Peyer's patch (tissue), 4 donors: ENCODE measurements around the gene FILIP1. TPM values are rescaled to one million over a fixed set of nuclear protein-coding genes. Genes with fewer than 3 reads are reported as not detected.
A peak's percentile ranks its signal among the peaks of the same experiment; 100 is the strongest.

ENCODE experiments used
- DNase-seq, 3 donors: peaks; one replicate each; pipeline ENCODE4 v3.0.0-alpha.2; 2017 to 2019
- H3K27ac ChIP-seq, 4 donors: fragments of 200-600 bp; sonication (generic); one replicate each; pipeline ENCODE4 v1.5.1; 2016 to 2019
- H3K27me3 ChIP-seq, 2 donors: fragments of 200-600 bp; sonication (generic); one replicate each; pipeline ENCODE4 v1.5.1; 2019
- H3K36me3 ChIP-seq, 3 donors: fragments of 200-600 bp; sonication (generic); one replicate each; pipeline ENCODE4 v1.5.1; 2016 to 2019
- H3K4me1 ChIP-seq, 4 donors: fragments of 200-600 bp; sonication (generic); one replicate each; pipeline ENCODE4 v1.5.1; 2016 to 2019
- H3K4me3 ChIP-seq, 4 donors: fragments of 200-600 bp; sonication (generic); 1 replicate in 3 of 4; 2 replicates in 1 of 4; pipeline ENCODE4 v1.5.1; 2016 to 2019; ENCODE audit warnings: mild to moderate bottlenecking in 1 of 4
- H3K9me3 ChIP-seq, 4 donors: fragments of 200-600 bp; sonication (generic); one replicate each; pipeline ENCODE4 v1.5.1; 2016 to 2019; ENCODE audit warnings: mild to moderate bottlenecking in 1 of 4
- POLR2A ChIP-seq, 2 donors: fragments of 450-650 bp; IDR thresholded peaks; one replicate each; pipeline ENCODE4 v1.5.1; 2017; ENCODE audit warnings: antibody characterized with exemption in 2 of 2, mild to moderate bottlenecking in 2 of 2, moderate library complexity in 2 of 2
- total RNA-seq, 4 donors: library from RNA; depleted of rRNA; stranded (reverse); fragments of >200 nt; gene quantifications; one replicate each; pipeline ENCODE4 v1.1.0, GENCODE V29; 2016
- TF ChIP-seq, protein P1 (sequence below), 6 experiments: fragments of 450-650 bp in 4 of 6; fragments of 200-600 bp in 2 of 6; sonication (generic) in 1 of 6; IDR thresholded peaks; one replicate each; pipeline ENCODE4 v1.5.1; 2017 to 2019; ENCODE audit warnings: antibody characterized with exemption in 6 of 6, mild to moderate bottlenecking in 3 of 6, moderate library complexity in 1 of 6

Gene FILIP1
- total RNA-seq, 4 donors from 2014 or later = 1.1 to 7.4 (median 4.0) TPM

DNA sequence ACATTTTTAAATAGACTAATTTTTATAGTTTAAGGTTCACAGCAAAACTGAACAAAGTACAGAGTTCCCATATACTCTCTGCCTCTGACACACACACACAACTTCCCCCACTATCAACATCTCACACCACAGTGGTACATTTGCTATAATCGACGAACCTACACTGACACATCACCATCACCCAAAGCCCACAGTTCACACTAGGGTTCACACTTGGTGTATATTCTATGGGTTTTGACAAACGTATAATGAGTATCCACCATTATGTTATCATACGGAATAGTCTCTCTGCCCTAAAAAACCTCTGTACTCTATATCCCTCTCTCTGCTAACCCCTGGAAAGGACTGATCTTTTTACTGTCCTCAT lies 224.6 kb downstream of the FILIP1 start:
- DNase-seq = no peak
- H3K27me3 ChIP-seq = no peaks in the 10 kb centered on the region

DNA sequence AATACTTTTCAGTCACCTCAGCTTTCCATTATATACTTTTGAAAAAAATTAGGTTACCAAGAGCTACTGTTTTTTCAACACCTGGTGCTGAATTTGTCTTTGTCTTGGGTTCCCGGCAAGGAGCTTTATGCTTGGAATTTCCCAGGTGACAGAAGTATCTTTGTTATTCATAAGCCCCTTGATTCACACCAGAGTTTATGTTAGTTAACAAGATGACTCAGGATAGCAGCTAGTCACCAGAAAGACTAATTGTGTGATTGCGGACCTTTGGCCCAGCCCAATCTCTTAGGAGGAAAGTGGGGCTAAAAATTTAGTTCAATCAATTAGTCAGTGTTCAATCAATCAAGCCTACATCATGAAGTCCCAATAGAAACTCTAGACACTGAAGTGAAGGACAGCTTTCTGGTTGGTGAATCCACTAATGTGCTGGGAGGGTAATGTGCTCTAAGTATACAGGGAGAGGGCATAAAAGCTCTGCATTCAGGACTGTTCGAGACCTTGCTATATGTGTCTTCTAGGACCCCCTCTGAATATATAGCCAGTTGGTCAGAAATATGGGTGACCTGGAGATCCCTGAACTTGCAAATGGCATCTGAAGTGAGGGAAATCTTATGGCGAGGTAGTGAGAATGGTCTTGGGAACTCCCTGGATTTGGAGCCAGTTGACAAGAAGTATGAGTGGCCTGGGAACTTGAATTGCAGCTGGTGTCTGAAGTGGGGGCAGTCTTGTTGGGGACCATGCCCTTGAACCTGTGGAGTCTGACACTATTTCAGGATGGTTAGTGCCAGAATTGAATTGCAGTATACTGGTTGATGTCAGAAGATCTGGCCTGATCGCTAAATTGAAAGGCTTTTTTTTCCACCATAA lies 225.2 kb downstream of the FILIP1 start:
- no peaks in the 10 kb centered on the region for H3K9me3 ChIP-seq
- TF ChIP-seq, protein P1, sequence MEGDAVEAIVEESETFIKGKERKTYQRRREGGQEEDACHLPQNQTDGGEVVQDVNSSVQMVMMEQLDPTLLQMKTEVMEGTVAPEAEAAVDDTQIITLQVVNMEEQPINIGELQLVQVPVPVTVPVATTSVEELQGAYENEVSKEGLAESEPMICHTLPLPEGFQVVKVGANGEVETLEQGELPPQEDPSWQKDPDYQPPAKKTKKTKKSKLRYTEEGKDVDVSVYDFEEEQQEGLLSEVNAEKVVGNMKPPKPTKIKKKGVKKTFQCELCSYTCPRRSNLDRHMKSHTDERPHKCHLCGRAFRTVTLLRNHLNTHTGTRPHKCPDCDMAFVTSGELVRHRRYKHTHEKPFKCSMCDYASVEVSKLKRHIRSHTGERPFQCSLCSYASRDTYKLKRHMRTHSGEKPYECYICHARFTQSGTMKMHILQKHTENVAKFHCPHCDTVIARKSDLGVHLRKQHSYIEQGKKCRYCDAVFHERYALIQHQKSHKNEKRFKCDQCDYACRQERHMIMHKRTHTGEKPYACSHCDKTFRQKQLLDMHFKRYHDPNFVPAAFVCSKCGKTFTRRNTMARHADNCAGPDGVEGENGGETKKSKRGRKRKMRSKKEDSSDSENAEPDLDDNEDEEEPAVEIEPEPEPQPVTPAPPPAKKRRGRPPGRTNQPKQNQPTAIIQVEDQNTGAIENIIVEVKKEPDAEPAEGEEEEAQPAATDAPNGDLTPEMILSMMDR (IDR thresholded peaks at IDR 0.05) = no peak
- no peak for TF ChIP-seq POLR2A (IDR thresholded peaks at IDR 0.05)
- H3K4me1 ChIP-seq = peaks cover 0 to 16% (median 0%) of the 10 kb centered on the region in 4 donors
- no peak overlapping the region for H3K4me3 ChIP-seq
- H3K36me3 ChIP-seq = peaks cover 0 to 17% (median 0%) of the 10 kb centered on the region in 3 donors
- H3K27me3 ChIP-seq = no peaks in the 10 kb centered on the region
- H3K27ac ChIP-seq = peak overlapping the region in 1 of 4 donors; percentile 6
- DNase-seq = peak in 1 of 3 donors; percentile 59

More for the DNA sequence above, 224.6 kb downstream of the FILIP1 start:
- Histone ChIP-seq H3K4me1 (peaks cover 0 to 16% (median 0%) of the 10 kb centered on the region in 4 donors), H3K27ac (no peak overlapping the region), H3K4me3 (no peak overlapping the region), H3K9me3 (no peaks in the 10 kb centered on the region), H3K36me3 (peaks cover 0 to 11% (median 0%) of the 10 kb centered on the region in 3 donors)
- TF ChIP-seq POLR2A (IDR thresholded peaks at IDR 0.05) = no peak
- TF ChIP-seq, protein P1 (IDR thresholded peaks at IDR 0.05) = no peak

DNA sequence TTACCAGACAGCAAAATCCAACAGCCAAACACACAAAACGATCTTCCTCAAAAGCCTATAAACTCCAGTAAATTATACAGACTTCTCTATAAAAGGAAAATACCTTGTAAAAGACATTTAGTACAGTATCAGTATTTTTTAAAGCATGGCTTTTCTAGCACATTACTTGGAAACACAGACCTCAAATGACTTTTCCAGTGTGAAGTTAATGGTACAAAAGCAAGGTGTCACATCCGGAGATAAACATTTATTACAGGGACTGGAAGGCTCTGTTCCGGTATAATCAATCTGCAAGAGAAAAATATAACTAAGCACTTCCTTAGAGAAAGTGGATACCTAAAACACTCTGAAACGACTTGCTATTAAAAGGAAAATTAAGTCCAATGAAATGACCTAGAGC lies 226.1 kb downstream of the FILIP1 start:
- DNase-seq = no peak
- H3K4me1 ChIP-seq = peaks cover 0 to 16% (median 0%) of the 10 kb centered on the region in 4 donors
- peaks cover 0 to 21% (median 0%) of the 10 kb centered on the region in 3 donors for H3K36me3 ChIP-seq
- no peaks in the 10 kb centered on the region for H3K27me3 ChIP-seq
- no peaks in the 10 kb centered on the region for H3K9me3 ChIP-seq
- TF ChIP-seq POLR2A (IDR thresholded peaks at IDR 0.05) = no peak
- TF ChIP-seq, protein P1 (IDR thresholded peaks at IDR 0.05) = no peak
- H3K27ac ChIP-seq = no peak overlapping the region
- H3K4me3 ChIP-seq = no peak overlapping the region

DNA sequence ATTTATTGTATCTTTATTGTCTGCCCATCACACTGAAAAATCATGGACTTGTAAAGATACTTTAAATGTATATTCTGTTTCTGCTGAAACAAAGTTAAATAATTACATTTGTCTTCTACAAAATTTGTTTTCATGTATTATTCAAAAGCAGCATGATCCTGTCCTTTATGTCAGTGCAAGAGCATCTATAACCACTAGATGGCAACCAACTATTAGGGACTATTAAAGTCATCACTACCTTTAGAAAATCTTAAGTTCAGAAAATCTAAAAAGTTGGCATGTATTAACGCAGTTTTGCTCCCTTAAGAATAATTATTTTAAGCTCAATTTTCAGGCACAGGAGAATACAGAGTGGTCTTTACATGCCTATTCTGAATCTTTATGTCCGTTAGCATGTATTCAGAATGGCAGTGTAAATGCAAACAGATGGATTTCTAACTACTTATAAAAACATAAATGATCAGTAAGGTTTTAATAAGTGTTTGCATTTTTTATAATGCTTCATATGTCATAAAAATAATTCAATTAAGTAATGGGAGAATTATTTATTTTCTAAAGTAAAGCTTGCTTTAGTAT lies 226.8 kb downstream of the FILIP1 start:
- peaks cover 0 to 16% (median 0%) of the 10 kb centered on the region in 4 donors for H3K4me1 ChIP-seq
- no peak overlapping the region for H3K27ac ChIP-seq
- no peak overlapping the region for H3K4me3 ChIP-seq
- H3K9me3 ChIP-seq = no peaks in the 10 kb centered on the region
- H3K36me3 ChIP-seq = peaks cover 0 to 27% (median 0%) of the 10 kb centered on the region in 3 donors
- TF ChIP-seq POLR2A (IDR thresholded peaks at IDR 0.05) = no peak
- TF ChIP-seq, protein P1 (IDR thresholded peaks at IDR 0.05) = peak; percentile 37 to 86 (median 80)
- H3K27me3 ChIP-seq = no peaks in the 10 kb centered on the region
- no peak for DNase-seq

DNA sequence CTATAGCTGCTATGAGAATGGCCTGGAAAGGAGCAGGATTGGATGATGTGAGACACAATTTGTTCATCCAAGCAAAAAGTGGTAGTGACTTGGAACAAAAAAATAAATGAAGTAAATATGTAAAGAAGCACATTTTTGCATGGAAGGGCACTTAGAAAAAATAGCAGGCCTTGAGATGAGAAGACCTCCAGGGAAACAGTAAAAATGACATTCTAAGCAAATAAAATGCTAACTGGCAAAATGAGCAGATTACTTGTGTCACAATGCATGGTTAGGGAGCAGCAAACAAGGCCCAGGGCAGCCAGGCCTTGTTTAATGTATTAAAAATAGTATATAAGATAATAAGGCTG lies 230.2 kb downstream of the FILIP1 start:
- peaks cover 0 to 12% (median 0%) of the 10 kb centered on the region in 4 donors for H3K4me1 ChIP-seq
- TF ChIP-seq, protein P1 (IDR thresholded peaks at IDR 0.05) = no peak
- no peak for TF ChIP-seq POLR2A (IDR thresholded peaks at IDR 0.05)
- no peak for DNase-seq
- no peaks in the 10 kb centered on the region for H3K9me3 ChIP-seq
- no peak overlapping the region for H3K27ac ChIP-seq
- peaks cover 0 to 56% (median 0%) of the 10 kb centered on the region in 3 donors for H3K36me3 ChIP-seq
- H3K4me3 ChIP-seq = no peak overlapping the region
- H3K27me3 ChIP-seq = no peaks in the 10 kb centered on the region
